DOHH2 (cell line): ENCODE data around the gene CHST1.

Experiments used
- CTCF ChIP-seq: fragments of 200-600 bp; sonication (generic); IDR thresholded peaks from one replicate; pipeline ENCODE4 v1.5.1; 2014; ENCODE audit warnings: antibody characterized with exemption, mild to moderate bottlenecking, low read depth, low read length; ENCODE audit not compliant: poor library complexity, severe bottlenecking
- EZH2phosphoT487 ChIP-seq: fragments of 200-600 bp; sonication (generic); IDR thresholded peaks from 2 replicates; pipeline ENCODE4 v1.6.1; 2017; ENCODE audit warnings: borderline replicate concordance, mild to moderate bottlenecking, antibody characterized with exemption, low read length, moderate library complexity, mixed read lengths

- TF ChIP-seq CTCF (no peak), EZH2phosphoT487 (no peak)
These were observed 3.7 kb upstream of the CHST1 start for GRCh38 chr11:45669146-45669545.
